CD4-positive, alpha-beta T cell treated with Interleukin-4 for 4 hours (primary cell): Measurements from ENCODE around the gene EMSY.
"Not testable (repeated sequence)": the region's sequence is repeated elsewhere in the genome, so short reads cannot be mapped to it uniquely, and the experiment has no call there.

ENCODE experiments used
- DNase-seq: peaks from one replicate; pipeline ENCODE4 v3.0.0-alpha.2; 2020

EMSY gene

DNA sequence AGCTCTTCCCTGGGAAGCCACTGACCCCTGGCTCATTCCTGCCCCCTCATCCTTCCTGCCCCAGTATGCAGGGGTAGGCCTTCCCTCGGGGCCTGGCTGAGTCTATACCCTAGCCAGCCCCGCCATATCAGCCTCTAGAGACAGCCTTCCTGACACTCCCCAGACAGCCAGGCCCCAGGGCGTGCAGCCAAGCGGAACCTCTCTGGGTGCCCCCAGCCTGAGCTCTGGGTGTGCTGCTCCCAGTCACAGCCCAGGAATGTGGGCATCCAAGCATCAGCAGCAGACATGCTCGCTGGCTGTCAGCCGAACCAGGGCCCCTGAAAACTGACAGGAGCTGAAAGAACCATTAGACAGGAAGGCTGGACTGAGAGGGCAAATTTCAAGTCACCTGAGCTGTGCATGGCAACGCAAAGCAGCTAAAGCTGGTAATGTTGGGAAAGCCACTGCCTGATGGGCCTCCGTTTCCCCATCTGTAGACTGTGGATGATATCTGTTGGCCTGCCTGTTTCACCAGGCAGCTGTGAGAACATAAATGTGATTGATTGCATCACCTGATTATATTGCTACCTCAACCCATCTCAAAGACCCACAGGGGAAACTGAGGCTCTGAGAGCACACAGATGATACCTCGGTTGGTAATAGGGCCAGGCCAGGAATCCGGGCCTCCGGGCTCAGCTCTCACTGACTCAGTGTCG lies 132.6 kb downstream of the EMSY start:
- no peak for DNase-seq

DNA sequence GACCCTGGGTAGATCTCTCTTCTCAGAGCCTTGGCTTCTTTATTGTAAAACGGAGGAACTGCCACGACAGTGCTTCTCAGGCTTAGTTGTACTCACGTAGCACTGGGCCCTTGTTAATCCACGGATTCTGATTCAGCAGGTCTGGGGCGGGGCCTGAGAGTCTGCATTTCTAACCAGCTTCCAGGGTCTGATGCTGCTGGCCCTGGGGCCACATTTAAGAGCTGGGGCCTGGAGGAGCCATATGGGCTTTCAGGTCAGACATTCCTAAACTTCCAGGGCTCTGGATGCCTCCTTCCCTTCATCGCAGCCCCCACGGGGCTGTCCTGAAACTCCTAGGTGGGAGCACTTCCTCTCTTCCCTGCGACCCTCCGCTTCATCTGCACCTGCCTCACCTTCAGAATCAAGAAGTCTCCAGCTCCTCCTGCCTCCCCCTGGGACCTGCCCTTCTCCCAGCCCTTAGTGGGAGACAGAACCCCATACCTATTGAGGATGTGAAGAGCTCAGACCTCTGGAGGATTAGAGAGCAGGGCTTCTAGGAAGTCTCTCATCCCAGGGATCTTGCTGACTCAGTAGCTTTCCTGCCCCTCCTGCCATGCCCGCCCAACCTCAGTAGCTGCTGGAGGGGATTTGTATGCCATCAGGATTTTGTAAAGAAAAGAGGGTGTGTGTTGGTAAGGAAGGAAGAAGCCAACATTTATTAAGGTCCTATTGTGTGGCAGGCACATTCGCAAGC lies 133.3 kb downstream of the EMSY start:
- DNase-seq: no peak

DNA sequence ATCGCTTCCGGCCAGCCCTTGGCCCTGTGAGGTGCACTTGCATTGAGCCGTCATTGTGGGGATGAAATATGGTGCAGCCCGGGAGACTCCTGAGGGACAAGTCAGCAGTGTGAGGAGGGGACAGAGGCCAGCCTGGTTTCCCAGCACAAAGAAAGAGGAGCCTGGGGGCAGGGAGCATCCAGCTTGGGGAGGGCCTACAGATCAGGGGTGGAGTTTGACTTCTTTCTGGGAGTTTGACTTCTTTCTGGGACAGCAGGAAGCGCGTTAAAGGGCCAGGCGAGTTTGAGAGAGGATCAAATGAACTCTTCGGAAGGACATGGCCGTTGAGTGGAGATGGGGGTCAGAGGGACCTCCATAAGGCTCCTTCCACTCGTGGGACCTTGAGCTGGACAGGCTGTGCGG lies 133.8 kb downstream of the EMSY start:
- DNase-seq: no peak

DNA sequence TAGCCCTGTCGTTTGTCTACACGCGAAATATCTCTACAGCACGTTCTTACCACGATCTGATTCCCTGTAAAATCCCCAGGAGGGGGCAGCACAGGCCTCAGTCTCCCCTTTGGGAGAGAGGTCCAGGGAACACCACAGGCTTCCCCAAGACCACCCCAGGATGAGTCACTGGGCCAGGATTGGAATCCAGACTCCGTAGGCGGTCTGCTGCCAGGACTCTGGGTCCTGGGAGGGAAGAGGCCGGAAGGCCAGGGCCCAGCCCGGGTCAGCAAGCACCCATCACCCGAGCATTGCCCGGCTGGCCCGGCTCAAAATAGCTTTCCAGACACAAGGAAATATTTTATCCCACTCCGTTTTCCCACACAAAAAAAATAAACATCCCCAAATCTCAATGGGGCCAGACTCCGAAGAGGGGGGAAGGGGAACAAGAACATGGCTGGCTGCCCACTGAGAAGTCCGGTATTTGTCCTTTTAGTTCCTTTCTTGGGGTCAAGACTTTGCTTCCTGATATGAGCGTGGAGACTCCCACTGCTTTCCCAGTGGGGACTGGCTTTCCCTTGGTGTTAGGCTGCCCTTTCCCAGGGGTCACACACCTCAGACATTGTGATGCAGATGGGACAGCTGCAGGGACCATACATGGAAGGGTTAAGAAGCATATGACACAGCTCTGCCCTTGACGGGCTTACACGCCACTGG lies 134.4 kb downstream of the EMSY start:
- DNase-seq: no peak

DNA sequence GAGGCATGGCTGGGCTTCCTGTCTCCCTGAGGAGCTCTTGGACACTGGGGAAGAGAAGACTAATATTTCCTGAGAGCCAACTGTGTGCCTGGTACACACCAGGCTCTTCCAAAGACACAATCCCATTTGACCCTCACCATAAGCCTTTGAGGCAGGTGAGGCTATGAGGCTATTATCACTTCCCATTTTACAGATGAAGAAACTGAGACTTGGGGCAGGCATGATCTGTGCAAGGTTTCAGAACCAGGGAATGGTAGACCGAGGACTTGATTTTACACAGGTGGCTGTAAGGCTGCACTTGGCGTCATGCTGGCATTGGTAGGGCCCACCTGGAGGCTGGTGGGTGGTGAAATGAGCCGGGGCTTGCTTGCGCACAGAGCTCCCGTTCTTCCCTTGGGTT lies 134.9 kb downstream of the EMSY start:
- DNase-seq: no peak

DNA sequence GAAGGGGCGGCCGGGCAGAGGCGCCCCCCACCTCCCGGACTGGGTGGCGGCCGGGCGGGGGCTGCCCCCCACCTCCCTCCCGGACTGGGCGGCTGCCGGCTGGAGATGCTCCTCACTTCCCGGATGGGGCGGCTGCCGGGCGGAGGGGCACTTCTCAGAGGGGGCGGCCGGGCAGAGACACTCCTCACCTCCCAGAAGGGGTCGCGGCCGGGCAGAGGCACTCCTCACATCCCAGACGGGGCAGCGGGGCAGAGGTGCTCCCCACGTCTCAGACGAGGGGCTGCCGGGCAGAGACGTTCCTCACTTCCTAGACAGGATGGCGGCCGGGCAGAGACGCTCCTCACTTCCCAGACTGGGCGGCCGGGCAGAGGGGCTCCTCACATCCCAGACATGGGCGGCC lies 137.7 kb downstream of the EMSY start:
- not testable (repeated sequence) for DNase-seq

DNA sequence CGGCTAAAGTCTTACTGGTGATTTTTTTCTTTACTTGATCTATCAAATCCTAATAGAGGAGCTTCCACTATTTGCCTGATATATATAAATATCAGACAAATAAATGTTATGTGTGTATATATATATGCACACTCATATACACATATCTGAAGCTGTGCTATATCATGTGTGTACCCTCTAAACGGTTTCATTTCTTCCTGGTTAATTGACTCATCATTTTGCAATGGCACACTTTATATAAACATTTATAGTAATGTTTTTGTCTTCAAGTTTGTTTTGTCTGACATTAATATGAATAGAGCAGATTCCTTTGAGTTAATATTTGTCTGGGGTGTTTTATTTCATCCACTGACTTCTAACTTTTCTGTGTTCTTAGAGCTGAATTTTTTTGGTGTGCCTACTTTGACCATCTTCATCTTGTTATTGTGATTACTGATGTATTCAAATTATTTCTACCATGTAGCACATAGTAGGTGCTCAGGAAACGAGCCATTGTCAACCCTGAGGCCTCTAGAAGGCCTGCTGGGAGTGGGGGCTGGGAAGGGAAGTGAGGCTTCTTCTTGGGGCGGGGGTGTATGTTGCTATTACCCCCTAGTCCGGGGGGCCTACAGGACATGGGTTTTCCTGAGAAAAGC lies 143.1 kb downstream of the EMSY start:
- no peak for DNase-seq

DNA sequence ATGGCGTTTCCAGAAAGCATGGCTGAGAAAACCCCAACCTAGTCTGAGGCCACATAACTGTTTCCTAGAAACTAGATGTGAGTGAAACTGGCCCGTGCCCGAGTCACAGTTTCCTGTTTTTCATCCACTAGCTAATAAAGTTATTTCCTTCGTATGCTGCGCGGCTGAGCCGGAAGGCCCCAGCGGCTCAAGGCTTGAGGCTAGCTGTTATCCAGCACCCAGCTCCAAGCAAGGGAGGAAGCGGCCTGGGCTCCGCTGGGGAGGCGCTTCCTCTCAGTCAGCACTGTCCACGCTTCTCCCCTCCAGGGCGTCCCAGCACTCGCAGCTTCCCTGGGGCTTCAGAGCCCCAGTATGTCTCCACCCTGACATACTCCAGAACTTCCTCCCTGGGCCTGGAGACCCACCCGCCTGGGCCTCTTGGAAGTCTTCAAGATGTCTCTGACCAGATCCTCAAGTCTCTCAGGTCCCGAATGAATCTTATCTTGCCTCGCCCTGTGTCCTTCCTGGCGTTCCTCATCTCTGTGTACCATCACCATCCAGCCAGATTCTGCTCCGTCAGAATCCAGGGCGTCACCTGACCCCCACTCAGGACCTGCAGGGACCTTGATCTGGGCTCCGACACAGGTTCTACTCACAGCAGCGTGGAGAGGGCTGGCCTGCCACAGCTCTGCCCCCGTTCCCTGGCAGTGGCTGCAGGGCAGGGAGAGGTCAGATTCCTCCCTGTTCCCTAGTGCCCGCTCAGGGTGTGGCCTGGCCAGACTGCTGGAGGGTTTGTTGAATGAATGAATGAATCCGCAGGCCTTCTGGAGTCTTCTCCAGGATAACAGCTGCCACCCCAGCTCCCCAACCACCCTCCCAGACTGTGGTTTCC lies 143.9 kb downstream of the EMSY start:
- DNase-seq: peak; percentile 59

DNA sequence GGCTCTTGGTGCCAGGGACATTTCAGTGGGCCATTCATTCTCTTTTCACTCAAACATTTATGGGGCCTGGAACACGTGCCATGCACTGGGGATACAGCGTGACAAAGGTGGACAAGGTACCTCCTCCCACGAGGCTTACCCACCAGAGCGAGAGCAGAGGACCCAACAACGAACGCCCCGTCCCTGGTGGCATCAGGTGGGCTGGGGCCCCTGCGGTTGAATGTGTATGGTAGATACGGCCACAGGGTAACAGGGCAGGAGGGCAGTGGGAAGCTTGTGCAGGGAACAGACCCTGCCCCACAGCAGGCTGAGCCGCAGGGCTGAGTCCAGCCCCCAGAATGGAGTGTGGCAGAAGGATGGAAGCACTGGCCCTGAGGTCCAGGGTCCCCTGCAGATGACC lies 144.7 kb downstream of the EMSY start:
- DNase-seq: no peak

DNA sequence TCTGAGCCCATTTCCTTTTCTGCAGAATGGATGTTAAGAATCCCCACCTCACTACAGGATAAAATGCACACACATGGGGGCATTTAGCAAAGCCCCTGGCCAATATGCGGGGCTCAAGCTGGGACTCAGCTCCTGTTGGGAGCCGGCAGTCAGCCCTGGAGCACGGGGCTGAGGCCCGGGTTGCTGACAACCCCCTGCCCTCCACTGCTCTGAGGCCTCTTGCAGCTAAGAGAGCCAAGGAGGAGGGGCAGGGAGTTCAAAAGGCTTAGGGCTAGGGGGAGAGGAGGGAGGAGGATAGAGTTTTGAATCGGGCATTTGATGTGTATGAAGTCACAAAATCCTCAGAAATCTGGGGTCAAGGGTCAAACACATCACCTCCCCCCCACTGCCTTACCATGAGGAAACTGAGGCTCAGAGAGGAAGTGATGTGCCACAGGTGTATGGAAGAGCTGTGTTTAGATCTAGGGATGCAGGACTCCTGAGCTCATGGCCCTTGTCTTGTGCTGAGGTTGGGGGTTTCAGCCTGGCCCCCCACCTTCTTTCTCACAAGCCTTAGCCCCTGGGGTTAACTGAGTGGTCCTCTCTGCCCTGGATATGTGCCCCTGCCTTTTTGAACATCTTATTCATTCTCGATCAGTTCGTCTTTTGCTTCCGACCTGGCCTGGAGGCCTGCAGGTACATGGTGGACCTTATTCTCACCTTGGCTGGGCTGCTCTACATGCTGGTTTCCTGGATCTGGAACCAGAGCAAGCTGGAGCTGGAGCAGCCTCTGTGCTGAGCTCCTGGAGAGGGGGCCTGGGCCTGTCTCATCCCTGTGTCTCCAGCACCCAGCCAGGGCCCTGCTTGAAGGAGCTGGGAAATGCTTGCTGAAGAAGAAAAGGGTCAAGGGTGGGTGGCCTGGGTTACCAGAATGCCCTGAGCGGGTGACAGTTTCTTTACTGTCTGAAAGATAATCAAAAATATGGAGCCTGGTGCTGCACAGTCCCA lies 145.4 kb downstream of the EMSY start:
- no peak for DNase-seq

DNA sequence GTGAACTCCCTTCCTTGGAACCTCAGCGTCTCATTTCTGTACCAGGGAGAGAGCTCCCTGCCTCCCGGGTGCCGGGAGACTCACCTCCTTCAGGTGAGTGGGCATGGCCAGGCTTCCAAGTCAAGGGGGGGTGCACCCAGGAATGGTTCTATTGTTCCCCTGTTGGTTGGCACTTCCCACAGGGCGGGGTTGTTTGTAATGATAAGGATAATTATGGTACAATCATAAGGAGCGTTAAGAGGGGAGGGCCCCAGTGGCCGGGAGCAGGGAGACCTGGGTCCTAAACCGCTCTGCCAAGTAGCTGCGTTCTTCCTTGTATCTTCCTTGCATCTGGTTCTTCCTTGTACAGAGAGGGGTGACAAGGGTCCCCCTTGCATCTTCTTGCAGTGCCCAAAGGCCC lies 146.6 kb downstream of the EMSY start:
- DNase-seq: no peak

DNA sequence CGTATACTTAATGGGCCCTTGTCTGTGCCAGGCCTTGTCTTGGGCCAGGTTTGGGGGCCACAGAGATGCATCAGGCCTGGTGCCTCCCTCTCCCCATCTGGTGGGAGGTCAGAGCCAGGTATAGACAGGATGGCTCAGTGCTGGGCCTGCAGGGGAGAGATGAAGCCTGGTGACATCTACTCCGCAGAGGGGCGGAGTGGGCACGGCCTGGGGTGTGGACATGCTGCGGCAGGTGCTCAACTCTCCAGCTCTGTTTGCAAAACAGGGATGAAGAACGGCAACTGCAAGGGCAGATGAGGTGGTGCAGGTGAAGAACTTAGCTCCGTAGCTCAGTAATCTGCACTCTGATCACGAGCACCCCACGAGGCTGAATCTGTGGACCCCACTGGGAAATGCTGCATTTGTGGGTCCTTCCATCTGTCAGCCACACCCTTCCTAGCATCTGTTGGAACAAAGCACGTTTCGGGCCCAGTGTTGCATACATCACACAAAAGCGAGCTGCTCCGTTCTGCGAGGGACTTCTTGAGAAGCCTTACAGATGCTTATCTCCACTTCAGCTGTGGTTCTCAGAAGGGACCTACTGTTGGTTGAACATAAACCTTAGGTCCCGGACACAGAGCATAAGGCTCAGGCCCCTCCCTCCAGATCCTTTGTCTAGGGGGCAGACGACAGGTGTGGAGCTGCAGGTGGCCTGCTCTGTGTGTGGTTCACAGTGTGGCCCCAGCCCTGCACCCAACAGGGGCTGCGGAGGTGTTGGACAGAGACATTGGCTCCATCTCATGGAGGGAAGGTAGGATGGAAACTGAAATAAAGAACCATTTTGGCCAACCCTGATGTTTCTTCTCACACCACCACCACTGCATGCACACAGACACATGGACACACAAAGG lies 147.5 kb downstream of the EMSY start:
- DNase-seq: peak; percentile 44

DNA sequence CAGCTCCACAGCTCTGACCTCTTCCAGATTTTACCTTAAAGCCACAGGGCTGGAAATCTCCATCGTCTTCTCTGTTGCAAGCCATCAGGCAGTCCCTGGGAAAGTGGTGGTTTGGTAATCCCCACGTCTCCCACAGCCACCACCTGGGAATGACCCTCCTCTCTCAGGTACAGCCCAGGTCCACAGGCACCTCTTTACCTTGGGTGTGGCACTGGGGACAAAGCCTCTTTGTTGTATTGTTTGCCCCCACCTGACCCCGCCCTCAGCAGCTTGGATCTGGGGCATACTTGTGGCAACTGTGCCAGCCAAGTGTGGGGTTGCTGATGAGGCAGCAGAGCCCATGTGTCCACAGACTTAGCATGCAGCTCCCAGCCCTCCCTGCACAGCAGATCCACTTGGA lies 148.1 kb downstream of the EMSY start:
- DNase-seq: no peak

DNA sequence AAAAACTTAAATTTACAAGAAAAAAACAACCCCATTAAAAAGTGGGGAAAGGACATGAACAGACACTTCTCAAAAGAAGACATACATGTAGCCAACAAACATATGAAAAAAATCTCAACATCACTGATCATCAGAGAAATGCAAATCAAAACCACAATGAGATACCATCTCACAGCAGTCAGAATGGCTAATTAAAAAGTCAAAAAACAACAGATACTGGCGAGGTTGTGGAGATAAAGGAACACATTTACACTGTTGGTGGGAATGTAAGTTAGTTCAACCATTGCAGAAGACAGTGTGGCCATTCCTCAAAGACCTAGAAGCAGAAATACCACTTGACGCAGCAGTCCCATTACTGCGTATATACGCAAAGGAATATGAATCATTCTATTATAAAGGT lies 150.3 kb downstream of the EMSY start:
- not testable (repeated sequence) for DNase-seq

DNA sequence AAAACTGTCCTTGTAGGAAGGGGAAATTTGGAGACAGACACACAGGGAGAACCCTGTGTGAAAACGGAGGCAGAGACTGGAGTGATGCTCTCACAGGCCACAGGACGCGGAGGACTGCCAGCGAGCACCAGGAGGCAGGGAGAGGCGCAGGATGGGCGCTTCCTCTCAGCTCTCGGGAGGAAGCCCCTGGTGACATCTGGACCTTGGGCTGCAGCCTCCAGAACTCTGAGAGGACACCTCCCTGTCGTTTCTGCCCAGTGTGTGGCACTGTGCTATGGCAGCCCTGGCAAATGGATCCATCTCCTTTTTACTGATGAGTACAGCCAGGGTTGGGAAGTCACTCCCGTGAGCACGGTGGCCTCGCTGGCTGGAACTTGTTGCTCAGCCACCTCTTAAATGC lies 151.8 kb downstream of the EMSY start:
- DNase-seq: no peak

DNA sequence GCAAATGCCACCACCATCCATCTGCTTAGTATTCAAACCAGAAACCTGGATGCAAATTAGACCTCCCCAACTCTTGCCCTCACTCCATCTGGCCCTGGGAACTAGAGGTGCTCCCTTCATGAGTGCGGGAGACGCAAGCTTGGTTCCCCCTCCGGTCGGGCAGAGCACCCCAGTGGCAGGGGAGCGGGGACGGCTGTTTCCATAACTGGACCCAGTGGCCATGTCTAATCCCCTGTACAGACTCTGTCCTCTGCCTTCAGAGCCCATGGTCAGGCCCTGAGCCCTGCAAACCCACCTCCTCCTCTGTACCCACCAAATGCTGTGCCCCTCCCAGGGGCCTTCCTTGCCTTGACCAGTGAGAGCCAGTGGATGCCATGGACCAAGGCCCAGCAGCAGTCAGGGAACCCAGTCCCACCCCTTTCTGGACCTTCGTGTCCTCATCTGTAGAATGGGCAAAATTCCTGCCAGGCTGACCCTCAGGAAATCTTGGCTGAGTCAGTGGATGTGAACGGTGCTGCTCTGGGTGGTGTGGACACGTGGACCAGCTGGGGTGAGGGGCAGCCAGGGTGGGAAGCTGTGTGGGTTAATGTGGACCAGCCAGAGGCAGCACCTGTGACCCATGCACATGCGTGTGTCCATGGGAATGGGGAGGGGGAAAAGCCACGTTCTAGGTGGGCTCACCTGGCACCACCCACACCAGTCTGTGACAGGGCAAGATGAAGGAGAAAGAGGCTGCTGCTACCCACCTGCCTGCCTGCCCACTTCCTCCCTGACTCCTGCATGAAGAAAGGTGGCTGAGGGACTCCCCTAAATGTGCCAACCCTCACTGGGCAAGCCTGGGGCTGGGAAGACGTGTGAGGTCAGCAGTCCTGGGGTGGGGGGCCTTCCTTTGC lies 153.0 kb downstream of the EMSY start:
- no peak for DNase-seq

DNA sequence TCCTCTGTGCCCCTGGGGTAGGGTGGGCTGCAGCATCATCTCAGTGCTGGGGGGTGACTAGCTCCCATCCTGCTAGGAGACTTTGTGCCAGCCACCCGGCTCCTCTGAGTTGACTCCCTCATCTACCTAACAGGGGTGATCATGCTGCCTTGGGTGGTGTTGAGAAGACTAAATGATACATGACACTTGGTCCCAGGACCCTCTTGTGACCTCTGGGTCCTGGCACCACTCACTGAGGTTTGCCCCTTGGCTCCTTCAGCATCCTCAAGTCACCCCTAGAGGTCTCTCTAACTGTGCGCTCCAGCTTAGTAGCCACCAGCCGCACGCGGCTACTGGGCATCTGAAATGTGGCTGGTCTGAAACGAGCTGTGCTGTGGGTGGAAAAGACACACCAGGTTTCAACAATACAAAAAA lies 153.6 kb downstream of the EMSY start:
- DNase-seq: peak; percentile 21

DNA sequence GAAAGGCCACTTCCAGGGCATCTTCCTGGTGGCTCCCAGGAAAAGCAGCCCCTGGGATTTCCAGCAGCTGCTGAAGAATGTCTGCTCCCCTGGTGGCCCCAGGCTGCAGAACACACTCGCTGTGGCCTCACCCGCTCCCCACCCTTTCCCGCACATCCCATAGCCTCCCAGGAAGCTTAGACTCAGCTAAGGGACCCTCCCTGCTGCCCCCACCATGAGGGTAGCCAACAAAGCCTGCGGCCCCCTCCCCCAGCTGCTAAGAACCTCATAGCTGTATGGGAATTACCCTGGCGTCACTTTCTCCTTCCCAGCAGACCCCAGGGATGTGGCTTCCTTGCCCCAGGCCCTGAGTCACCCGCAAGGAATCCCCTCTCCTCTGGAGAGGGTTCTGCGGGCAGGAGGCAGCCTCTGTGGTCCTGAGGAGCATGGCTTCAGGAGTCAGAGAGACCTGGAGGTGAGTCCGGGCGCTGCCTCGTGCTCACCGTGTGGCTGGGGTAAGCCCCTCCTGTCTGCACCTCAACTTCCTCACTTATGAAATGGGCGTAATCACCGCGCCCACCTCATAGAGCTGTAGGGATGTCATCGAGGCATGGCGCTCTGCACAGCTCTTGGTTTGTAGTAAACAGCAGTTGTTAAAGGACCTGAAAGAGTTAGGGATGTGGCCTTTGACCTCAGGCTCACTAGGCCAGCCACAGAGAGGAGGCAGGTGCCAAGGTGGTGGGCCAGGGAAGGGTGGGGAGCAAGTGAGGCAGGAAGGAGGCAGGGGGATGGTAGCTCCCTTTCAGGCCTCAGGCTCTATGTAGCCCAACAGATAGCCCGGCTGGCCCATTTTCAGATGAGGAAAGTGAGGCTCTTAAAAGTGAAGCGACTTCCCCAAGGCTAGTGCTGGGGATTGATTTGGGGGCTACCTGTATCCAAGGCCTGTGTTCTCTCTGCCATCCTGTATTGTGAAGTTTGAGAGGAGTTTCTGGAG lies 154.5 kb downstream of the EMSY start:
- DNase-seq: no peak
